Epithelial cell of proximal tubule (primary cell): ENCODE measurements around the gene RNF114. TPM values are rescaled to one million over a fixed set of nuclear protein-coding genes. Genes with fewer than 3 reads are reported as not detected.

Experiments used
- DNase-seq: peaks from one replicate; pipeline ENCODE4 v3.0.0-alpha.2; 2011; ENCODE audit warnings: low read depth
- H3K4me3 ChIP-seq: 2 replicates; pipeline ENCODE4 v1.5.1; 2011; ENCODE audit warnings: low read depth, mild to moderate bottlenecking, low read length
- CTCF ChIP-seq: conservative IDR thresholded peaks from 2 replicates; pipeline ENCODE4 v1.5.1; 2012; ENCODE audit warnings: low read depth, mild to moderate bottlenecking, low read length
- total RNA-seq: library from RNA; depleted of rRNA; stranded (reverse); fragments of >200 nt; gene quantifications from 2 replicates; pipeline ENCODE4 v1.2.3, GENCODE V29; 2015

Gene RNF114
- 152 and 157 TPM in 2 replicates for total RNA-seq

GRCh38 chr20:49936153-49937026, at the start of gene RNF114:
Gene RNF114, plus strand, starts transcription at chr20:49936397. Its CDS starts 16 bp downstream, at chr20:49936413.
- peak within 1 kb of the TSS; percentile 97 for H3K4me3 ChIP-seq
- DNase-seq = no peak
- no peak for TF ChIP-seq CTCF

- DNase-seq = no peak
- TF ChIP-seq CTCF = no peak
Measured at GRCh38 chr20:49886571-49887213, 49.5 kb upstream of the RNF114 start.

GRCh38 chr20:49887251-49888211, 48.7 kb upstream of the RNF114 start:
- no peak overlapping the region for H3K4me3 ChIP-seq
- no peak for TF ChIP-seq CTCF
- no peak for DNase-seq

More at GRCh38 chr20:49886571-49887213, 49.5 kb upstream of the RNF114 start:
- no peak overlapping the region for H3K4me3 ChIP-seq

GRCh38 chr20:49888212-49889000, 47.8 kb upstream of the RNF114 start:
- H3K4me3 ChIP-seq = no peak overlapping the region
- peak; percentile 97 for TF ChIP-seq CTCF
- DNase-seq = peak; percentile 33

GRCh38 chr20:49889001-49889934, 46.9 kb upstream of the RNF114 start:
- no peak for DNase-seq
- no peak for TF ChIP-seq CTCF
- no peak overlapping the region for H3K4me3 ChIP-seq
